DMS53 treated with DMSO at 0.1 percent for 48 hours (cell line): Measurements from ENCODE around the gene SDK2.
"Not testable (repeated sequence)": the region's sequence is repeated elsewhere in the genome, so short reads cannot be mapped to it uniquely, and the experiment has no call there.

Source experiments
- DNase-seq: peaks from one replicate; lab custom pipeline; 2025; ENCODE audit not compliant: unreplicated experiment; lab: John Stamatoyannopoulos, UW

The SDK2 gene

DNA sequence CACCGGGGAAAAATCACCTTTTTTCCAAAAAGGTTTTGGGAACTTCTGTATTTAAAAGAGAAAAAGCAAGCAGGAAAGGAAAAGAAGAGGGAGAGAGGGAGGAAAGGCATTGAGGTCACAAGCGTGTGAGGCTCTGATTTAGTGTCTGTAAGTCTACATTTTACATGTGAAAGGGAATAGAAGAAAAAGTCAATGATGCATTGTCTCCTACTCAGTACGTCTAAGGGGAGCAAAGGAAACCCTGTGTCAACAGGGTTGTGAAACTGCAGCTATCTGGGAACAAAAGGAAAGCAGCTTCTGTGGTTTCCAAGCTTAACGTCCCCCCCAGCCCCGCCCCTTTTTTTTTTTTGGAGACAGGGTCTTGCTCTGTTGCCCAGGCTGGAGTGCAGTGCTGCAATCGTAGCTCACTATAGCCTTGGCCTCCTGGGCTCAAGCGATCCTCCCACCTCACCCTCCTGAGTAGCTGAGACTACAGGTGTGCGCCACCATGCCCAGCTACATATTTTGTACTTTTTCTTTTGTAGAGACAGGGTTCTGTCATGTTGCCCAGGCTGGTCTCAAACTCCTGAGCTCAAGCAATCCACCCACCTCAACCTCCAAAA, 330.6 kb downstream of the SDK2 start:
- DNase-seq = no peak

DNA sequence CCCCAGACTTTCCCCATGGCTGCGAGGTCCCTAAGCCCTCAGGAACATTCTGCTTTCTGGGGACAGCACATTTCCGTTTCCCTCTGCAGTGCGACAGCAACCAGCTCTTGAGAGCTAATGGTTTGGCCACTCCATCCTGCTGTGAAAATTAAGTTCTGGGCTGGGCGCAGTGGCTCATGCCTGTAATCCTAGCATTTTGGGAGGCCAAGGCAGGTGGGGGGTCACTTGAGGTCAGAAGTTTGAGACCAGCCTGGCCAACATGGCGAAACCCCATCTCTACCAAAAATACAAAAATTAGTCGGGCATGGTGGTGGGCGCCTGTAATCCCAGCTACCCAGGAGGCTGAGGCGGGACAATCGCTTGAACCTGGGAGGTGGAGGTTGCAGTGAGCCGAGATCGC, 331.4 kb downstream of the SDK2 start:
- not testable (repeated sequence) for DNase-seq

DNA sequence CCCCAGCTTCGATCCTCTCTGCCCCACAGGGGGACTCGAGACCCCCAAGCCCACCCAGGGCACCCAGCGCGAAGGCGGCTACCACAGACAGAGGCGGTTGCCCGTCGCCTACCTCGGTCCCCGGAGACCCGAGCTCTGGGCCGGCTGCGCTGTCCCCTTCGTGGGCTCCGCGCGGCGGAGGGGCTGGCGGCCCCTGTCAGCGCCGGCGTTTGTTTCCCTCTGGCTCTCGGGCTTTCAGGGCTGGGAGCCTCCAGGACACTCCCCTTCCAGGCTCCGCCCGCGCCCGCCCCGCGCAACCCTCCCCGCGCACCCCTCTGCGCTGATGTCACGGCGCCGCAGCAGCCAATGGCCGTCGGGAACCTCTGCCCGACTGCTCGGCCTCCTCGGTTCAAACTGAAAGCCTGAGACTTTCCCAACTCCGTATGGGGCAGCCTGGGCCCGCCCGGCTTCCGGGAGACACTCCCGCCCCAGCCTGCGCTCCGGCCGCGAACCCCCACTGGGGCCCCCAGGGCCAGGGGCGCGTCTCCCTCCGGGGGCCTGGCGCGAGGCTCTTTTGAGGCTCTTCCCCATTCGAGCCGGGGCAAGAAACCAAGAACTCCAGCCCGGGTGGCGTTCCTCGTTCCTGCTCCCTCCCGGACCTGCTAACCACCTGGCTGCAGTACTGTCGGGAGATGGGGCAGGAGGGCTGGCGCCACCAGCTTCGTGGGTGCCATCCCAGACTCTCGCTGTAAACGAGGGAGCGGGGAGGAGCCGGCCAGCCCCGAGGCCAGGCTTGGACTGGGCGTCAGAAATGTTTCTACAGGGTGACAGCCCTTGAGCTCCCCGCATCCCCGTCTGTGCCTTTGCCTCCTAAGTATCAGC, 332.2 kb downstream of the SDK2 start, which contains the start of gene CDC42EP4:
Gene CDC42EP4, minus strand, starts transcription at position 221 of the 861 bp plus-strand sequence. CDS start 25,501 bp downstream, outside the sequence.
- peak; percentile 88 for DNase-seq

DNA sequence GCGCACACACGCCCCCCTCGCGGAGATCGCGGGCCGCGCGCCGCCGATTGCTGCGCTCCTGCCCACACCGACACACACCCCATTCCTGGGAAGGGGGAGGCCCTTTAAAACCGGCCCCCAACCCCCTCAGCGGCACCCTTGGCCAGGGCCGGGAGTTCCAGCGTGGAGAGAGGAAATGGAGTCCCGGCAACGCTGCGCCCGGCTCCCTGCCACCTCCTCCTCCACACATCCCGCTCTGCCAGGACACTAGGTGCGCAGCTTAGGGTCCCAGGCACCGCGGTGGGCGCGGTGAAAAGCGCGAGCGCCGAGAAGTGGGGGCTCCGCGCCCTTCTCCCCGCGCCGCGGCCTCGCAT, 332.8 kb downstream of the SDK2 start:
- peak; percentile 40 for DNase-seq

DNA sequence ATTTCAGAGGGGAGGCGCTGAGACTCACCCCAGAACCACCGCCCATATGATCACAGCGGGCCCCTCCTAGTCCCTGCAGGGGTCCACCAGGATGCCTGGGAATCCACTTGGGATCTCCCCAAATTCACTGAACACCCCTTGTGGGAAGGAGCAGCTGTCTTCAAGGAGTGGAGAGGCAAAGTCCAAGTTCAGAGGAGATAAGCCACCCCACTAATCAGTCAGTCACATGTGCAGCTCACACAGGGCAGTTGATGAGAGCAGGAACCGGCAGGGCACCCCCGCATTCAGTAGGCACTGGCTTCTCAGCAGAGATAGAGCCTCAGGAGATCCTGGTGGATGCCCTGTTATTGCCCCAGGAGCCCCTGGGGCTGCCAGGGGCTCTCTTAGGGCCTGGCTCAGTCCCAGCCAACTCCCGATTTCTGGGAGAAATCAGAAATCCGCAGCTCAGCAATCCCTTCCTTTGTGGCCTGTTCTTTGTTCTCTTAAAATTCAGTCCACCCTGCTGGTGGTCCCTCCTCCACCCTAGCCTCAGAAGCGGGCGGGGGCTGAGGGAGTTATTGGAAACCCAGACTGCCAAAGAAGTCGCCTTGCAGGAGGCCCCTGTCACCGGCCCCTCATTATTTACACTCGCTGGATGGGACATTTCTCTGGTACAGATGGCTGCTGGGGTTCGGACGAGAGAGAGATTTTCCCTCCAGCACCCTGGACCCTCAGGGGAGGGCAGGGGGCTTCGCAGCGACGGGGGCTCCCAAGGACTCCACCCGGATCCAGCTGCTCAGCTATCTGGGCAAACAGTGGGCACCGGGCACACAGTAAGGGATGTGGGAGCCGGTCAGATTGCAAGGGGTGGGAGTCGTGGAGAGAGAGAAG, 334.3 kb downstream of the SDK2 start:
- no peak for DNase-seq

DNA sequence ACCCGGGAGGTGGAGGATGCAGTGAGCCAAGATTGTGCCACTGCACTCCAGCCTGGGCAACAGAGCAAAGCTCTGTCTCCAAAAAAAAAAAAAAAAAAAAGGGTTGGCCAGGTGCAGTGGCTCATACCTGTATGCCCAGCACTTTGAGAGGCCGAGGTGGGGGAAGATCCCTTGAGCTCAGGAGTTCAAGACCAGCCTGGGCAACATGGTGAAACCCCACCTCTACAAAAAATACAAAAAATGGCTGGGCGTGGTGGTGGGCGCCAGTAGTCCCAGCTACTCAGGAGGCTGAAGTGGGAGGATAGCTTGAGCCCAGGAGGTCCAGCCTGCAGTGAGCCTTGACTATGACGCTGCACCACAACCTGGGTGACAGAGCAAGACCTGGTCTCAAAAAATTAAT, 335.3 kb downstream of the SDK2 start:
- not testable (repeated sequence) for DNase-seq

DNA sequence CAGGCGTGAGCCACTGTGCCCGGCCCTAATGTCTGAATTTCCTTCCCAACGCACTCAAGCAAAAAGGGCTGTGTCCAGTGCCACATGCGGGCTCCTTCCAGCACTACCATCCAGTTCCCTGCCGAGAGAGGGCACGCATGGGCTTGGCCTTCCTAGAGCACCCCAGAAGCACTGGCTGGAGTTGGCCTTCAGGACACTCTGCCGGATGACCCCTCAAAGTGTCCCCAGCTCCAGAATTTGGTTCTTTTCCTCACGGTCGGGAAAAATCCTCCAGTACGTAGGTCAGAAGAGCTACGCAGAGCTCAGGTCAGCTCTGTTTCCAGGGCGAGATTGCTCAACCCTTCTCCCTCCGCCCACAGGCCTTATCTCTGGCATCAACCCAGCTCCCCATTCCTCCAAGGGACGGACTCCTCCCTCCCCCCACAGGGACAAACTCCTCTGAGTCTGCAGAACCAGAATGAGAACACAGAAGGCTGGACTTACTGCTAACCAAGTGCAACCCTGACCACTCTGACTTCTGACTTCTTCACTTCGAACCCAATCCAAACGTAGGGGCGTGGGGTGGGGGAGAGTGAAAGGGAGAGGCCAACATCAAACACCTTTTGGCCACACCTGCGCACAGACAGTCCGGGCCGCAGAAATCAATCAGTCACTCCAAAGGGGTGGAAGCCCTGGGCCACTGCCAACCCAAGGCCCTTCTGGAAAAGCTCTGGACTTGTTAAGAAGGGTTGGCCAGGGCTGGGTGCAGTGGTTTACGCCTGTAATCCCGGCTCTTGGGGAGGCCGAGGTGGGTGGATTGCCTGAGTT, 336.0 kb downstream of the SDK2 start:
- no peak for DNase-seq

DNA sequence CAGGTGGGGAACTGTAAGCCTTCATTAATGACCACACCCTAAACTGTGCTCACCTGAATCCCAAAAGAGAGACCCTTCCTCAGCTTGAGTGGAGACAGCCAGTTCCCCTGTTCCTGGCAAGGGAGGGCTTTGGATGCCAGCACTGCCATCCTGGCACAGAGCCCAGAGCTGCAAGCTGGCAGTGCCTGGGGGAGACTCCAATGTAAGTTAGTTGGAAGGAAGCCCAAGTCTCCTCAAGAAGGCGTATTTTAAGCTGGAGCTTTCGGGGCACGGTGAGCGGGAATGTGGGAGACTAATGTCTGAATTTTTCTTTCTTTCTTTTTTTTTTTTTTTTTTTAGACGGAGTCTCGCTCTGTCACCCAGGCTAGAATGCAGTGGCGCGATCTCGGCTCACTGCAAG, 337.1 kb downstream of the SDK2 start:
- DNase-seq = no peak

DNA sequence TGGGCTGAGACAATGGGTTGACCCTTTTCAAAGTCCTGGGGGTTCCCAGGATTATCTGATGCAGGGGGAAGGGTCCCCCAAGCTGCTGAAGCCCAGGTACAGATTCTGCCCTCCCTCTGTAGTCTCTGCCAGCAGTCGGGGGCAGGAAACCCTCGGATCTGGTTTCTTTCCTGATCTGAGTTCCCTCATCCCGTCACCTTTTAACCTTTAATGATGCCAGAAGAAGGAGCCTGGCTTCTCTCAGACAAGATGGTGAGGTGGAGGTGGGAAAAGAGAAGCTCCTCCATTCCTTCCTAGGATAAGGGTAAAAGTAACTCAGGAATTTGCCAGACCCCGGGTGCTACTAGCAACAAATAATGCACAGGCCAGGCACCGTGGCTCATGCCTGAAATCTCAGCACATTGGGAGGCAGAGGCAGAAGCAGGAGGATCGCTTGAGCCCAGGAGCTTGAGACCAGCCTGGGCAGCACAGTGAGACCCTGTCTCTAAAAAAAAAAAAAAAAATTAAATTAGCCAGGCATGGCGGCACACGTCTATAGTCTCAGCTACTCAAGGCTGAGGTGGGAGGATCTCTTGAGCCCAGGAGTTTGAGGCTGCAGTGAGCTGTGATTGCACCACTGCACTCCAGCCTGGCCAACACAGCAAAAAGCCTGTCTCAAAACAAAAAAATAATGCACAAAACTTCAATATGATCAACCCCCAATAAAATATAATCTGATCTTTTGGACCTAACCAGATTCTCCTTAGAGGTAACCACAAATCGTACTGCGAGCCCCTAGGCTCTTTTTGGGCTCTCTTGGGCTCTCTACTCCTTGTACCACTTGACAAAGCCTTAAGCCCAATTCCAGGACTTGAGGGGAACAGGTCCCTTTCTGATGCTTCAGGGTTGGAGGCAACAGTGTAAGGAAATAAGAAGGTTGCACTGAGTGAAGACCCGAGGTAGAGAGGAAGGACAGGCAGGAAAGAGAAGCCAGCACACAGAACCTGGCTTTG, 338.1 kb downstream of the SDK2 start:
- no peak for DNase-seq

DNA sequence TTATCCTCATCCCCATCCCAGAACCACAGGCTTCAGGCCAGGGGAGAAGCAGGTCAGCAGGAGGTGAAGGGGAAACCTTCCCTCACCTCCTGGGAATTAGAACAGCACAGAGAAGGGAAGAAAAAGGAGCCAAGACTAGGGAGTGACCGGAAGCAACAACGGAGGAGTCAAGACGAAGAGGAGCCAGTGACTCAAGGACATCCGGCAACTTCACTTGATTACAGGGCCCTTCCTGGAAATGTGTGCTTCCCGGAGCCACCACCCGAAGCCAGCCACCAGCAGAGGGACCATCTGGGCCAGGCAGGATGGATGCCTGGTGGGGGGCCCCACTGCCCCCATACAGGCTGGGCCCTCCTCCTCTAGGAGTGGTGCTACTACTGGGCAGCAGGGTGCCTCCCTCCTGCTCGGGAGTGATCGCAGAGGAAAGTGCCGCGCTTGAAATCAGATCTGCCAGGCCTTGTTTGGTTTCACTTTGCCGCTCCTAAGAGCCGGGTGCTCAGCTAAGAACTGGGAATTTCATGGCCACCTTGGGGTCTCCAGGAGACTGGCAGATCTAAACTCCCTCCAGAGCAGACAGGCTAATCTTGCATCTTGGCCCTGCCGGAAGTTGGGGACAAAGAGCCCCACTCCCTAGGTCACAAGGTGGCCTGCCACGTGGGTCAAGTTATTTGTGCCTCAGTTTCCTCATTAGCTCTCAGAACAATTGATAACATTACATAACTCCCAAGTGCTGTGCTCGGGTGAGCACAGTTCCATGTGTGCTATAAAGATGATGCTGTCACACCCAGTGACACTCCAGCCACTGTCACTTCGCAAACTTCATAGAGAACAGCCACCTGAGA, 339.1 kb downstream of the SDK2 start:
- peak; percentile 28 for DNase-seq

DNA sequence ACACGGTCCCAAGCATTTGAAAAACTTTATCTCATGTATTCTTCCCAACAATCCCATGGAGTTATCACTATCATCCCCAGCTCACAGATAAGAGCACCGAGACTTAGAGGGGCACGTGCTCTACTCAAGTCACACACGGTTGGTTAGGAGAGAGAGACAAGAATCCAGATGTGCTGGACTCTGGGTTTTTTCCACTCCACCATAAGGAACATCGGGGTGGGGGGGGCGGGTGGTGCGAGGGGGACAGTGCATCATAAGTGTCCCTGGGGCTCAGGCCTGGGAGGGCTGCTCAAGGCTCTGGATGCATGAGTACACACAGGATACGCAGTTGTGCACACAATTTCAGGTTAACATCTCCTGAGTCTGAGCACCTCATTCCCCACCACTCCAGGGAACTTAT, 339.8 kb downstream of the SDK2 start:
- no peak for DNase-seq

DNA sequence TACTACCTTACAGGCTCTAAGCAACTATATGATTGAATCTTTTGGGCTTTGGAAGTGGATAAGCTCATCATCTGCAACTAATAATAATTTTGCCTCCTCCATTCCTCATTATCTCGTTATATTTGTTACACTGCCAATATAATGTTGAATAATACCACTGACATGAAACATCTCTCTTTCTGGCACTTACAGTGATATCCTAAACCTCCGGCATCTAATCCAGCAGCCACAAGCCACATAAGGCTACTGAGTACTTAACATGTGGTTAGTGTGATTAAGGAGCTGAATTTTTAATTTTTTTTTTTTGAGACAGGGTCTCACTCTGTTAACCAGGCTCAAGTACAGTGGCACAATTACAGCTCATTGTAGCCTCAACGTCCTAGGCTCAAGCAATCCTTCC, 342.1 kb downstream of the SDK2 start:
- DNase-seq = no peak

DNA sequence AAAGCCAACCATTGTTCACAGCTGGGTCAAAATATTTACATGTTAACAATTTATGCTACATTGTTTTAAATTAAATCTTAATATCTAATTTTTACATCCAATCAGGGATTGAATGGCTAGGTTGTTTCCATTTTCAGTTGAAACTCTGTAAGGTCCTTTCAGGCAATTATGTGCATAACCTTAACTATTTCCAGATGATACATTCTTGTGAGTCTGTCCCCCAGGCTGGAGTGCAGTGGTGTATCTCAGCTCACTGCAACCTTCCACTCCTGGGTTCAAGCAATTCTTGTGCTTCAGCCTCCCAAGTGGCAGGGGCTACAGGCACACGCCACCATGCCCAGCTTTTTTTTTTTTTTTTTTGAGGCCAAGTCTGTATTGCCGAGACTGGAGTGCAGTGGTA, 342.9 kb downstream of the SDK2 start:
- DNase-seq = no peak

DNA sequence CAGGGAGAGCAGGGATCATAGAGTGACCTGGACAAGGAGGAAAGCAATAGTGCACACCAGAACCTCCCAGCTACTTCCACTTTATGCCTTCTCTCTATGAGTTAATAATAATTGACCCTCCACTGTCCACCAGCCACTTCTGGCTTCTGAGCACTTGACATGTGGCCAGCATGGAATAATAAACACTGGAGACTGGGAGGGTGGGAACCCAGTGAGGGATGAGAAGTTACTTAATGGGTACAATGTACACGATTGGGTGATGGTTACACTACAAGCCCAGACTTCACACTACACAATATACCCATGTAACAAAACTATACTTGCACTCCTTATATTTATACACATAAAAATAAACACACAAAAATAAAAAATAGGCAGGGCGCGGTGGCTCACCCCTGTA, 343.9 kb downstream of the SDK2 start:
- no peak for DNase-seq

DNA sequence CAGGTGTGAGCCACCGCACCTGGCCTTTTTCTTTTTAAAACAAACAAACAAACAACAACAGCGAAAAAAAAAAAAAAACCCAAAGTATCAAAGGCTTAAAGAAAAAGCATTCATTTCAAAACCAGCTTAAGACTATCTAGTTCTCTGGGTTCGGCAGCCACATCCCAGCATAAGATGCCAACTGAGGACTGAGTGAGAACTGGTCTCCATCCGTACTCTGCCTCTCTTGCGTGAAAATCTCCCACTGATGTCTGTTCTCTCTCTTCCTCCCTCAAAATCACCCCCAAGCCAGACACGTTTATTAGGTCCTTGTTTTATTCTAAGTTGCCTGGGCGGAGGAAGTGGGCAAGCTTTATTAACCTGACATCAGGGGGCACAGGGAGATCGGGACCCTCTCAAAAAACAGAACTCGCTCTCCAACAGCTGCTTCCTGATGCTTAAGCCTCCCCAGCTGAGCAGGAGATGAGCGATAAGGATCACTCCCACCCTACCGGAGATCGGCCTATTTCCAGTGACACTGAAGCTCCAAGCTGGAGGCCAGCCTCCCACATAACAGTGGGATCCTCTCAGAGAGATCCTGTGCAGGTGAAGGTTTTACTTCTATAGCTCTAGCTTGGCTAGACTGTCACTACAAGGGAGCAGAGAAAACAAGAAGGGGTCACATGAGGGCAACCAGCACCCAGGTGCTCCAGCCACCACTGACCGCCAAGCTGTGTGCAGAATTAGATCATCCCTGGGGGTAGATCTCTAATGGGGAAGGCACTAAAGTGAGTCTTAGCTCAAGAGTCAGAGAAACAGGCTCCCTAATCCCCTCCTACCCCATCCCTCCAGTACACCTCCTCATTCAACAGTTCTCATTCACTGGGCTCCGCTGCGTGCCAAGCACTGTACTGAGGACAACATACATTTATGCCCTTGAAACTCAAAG, 346.0 kb downstream of the SDK2 start:
- no peak for DNase-seq

DNA sequence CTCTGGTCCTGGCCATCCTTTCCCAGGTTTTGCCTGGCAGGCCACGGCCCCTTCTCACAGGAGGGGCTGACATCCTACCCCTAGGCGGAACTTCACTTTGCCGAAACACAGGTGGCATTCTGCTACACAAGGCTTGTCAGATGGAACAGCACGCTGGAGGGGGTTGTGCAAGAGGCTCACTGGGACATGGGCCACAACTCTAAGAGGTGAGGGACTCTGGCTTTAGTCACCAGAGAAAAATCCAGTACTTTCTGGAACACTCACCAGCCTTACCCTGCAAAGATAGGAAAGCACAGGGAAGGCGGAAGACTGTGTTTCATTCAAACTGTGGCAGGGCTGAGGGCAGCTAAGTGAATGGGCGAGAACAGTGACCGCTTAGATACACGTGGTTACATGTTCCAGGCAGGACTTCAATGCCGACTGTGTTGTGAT, 350.7 kb downstream of the SDK2 start:
- DNase-seq = no peak

DNA sequence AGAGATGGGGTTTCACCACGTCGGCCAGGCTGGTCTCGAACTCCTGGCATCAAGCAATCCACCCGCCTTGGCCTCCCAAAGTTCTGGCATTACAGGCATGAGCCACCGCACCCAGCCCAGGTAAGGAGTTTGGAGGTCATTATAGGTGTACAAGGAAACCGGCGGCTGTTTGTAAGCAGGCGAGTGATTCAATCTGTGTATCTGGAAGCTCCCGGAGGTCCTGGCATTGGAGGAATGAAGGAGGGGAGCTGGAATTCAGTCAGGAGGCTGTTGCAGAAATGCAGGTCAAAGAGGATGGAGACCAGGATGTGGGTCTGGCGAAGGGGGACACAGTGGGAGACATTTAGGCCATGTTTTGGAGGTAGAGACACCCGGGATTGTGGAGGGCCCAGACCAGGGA, 351.2 kb downstream of the SDK2 start:
- DNase-seq = no peak
